ENCODE results near the gene AKIRIN2.

The AKIRIN2 gene

DNA sequence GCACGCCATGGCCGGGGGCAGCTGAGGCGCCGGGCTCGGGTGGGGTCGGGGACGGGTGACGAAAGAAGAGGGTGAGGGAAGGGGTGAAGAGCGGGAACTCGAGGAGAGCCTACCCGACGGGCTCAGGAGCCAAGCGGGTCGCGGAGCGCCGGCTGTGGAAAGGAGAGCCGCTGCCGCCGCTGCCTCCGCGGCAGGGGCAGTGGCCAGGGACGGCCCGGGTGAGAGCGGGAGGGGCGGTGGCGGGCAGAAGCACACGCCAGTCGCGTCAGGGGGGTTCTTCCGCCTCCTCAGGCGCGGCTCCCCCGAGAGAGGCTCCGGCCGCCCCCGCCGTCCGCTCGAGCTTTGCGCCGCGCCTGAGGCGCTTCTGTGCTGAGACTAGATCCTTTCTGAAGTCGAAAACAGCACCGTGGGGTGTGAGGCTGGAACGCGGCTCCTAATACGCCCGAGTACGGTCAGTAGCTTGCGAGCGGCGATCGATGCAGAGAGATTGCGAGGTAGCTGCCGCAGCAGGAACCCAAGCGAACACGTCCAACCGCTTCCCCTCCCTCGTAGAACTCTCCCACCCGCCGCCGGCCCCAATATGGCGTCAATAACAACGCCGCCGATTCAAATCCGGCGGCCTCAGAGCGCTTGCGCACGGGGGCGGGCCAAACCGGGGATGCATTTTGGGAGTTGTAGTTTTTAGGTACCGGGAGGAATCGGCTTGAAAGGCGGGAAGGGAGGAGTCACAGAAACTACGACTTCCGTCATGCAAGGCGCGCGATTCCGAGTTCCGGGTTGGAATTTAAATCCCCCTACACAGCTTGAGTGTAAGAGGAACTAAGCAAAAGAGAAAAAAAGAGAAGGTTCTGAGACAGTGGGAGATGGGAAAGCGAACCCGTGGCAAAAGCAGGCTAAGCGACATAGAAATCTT lies at the start of gene AKIRIN2:
Gene AKIRIN2 (minus strand): TSS at position 558 of the 913 bp plus-strand sequence. CDS start 549 bp downstream, at position 9.
- DNase-seq = peak; percentile 94

DNA sequence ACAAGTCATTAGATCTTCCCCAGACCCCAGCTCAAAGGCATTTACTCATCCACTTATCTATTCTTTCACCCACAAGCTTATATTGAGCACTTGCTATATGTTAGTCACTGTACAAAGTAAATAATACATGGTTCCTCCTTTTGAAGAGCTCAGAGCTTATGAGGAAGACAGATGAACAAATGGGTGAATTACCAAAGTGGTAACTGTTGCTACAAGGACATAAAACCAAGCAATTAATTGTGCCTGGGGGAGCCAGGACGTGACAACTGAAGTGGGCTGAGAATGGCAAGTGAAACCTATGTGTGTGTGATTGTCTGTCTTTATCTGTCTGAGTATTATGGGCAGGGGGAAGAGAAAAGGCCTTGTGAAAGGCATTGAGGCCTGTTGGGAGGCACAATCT lies 45.6 kb upstream of the AKIRIN2 start:
- DNase-seq = no peak

DNA sequence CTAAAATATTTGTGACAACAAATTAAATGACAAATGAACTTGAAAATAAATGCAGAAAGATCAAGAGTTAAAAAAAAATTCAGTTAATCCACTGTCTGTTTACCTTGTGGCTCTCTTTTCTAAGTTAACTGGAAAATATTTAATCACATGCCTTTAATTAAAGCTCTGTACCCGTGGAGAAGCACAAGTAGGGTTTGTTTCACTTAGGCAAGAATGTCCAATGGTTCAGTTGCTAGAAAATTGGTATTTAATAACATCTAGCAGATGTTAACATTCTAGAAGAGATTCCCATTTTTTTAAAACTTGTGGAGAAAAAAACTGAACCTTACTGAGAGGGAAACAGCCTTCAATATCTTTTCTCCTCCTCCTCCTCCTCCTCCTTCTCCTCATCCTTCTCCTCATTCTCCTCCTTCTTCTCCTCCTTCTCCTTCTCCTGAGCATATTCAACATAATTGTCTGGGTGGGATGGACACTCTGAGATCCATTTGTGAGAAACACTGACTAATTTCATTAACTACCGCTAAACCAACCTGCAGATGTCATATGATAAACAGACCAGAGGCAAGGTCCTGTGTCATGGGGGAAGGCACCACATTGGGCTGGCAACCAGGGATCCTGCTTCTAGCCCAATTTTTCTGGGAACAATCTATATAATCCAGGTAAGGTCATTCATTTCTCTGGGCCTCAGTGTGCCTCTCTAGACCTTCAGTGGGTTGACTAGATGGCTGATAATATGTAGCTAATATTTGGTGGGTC lies 44.1 kb upstream of the AKIRIN2 start:
- no peak for DNase-seq

DNA sequence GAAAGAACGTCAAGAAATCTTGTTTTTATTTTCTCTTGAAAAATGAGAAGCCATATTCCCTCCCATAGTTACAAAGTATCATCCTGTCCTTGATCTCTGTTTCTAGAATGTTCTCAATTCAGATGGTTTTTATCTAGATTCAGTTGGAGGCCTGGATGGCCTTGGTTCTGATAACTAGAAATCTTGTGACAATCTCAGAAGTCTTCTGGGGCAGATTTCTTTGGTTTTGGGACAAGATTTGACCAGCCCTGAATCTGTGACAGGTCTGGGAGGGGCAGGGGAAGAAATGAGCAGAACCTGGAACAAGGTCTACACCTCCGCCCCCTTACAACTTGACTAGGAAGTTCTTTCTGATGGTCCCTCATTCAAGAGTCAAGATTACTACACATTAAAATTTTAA lies 41.4 kb upstream of the AKIRIN2 start:
- no peak for DNase-seq

DNA sequence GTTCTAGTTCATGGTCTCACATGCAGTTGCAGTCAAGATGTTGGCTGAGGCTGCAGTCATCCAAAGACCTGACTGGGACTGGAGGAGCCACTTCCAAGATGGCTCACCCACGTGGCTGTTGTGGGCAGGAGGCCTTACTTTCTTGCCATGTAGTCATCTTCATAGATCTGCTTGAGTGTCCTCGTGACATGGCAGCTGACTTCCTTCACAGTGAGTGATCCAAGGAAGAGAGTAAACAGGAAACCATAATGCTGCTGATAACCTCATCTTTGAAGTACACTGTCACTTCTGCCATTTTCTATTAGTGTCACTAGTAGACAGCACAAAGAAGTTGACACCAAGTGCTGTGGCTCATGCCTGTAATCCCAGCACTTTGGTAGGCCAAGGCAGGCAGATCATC lies 40.1 kb upstream of the AKIRIN2 start:
- no peak for DNase-seq

DNA sequence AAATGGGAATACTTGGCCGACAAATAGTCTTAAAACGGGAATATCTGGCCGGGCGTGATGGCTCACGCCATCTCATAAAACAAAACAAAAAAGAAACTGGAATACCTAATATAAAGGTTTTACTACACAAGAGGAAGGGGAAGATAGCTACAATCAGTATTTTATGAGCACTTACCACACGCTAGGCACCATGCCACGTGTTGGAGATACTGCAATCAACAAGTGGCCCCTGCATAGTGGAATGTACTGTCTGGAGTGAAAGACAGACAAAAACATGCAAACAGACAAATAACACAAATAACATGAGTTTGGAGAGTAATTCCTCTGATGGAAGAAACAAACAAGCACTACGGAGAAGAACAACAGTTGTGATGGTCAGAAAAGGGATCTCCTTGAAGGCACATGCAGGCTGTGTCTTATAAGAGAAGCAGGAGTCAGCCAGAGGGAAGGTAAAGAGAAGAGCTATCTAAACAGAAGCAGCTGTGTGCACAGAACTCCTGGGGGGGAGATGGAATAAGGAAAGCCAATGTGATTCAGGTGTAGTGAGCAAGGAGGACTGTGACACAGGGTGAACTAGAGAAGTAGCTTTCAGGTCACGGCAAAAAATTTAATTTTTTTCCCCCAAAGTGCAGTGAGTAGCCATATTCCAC lies 39.1 kb upstream of the AKIRIN2 start:
- no peak for DNase-seq

DNA sequence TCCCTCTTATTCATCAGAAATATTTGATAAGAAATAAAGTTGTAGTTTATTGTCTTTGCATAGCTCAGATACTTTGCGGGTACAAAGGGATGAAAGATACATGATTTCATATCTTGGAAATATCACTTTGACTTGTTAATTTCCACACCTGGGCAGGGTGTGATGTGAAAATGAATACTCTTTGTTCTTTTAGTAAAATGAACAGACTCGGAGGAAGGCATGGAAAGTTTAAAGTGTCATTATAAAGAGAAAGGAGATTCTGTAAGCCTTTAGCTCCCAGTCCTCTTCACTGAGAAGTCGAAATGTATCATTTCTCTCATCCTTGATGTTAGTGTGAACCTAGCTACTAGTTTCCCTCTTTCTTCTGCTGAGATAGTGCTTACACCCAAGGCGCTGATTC lies 36.7 kb upstream of the AKIRIN2 start:
- no peak for DNase-seq

DNA sequence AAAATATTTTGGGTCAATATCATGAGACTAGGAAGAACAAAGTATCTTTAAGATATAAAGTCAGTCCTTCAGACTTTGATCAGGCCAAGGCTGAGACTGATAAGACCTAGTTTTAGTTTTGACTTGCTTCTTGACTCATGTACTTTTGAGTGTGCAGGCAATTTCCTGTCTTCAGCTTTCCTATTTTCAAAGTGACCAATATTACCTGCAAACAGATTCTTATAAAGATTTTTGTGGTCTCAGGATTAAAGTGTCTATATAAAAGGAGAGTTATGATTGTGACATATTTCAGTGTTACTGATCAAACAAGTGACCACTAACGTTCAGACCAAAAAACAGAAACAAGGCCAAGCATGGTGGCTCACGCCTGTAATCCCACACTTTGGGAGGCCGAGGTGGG lies 36.0 kb upstream of the AKIRIN2 start:
- DNase-seq = no peak

DNA sequence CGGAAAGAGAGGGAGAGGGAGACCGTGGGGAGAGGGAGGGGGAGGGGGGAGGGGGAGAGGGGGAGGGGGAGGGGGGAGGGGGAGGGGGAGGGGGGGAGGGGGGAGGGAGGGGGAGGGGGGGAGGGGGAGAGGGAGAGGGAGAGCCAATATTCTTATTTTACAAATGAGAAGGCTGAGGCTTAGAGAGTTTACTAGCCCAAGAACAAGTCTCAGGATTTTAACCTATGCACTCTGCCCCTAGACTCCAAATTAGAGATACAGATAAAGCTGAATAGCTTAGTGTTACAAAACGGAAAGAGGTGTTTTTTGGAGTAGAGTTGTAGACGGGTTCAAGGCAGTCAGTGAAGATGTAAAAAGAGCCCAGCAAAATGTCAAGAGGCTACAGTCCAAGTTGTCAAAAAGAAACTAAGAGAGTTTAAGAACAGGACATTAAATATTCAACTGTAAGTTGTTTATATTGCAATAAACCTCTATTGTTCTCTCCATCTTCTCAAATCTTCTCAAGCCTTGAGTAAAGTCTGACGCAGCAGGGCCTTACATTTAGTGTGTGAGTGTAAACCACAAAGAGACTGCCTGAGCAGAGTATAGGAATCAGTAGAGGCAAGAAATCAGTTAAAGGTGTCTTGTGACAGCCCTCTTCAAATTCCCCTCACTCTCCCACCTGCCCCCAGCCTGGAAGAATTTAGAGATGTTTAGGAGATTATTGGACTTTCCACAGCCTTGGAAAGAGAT lies 34.9 kb upstream of the AKIRIN2 start:
- DNase-seq = no peak

DNA sequence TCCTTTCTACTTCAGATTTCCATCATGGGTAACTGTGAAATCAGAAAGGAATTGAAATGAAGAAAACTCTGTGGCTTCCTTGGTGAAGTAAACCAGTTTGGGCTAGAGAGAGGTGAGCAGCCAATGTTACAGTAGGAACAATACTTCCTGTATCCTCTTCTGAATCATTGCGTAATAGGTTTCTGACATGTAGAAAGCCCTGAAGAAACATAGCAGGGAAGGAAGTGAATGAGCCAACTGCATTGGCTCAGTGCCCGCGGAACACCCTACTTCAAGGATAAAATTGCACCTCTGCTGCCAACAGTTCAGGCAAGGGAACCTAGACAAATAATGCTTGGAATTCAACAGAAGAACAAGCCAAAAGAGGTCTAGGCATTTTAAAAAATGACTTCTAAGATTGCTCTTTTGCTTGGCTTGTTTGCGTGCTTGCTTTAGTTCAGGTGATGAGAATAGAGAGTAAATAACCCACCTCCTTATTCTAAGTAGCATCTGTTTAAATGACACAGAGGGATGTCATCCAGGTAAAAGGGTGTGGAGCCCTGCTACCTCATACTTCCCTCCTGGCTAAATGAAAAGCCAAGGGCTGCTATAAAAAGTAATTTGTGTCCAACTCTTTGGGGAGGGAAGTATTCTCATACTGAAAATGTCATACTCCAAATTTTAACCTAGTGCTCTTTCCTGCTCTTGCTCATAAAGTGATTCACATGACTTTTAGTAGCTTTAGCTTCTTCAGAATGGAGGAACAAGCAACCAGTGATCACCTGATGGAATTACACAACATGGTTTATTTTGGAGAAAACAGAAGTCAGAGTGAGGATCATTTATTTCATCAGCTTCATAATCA lies 30.0 kb upstream of the AKIRIN2 start:
- DNase-seq = no peak

DNA sequence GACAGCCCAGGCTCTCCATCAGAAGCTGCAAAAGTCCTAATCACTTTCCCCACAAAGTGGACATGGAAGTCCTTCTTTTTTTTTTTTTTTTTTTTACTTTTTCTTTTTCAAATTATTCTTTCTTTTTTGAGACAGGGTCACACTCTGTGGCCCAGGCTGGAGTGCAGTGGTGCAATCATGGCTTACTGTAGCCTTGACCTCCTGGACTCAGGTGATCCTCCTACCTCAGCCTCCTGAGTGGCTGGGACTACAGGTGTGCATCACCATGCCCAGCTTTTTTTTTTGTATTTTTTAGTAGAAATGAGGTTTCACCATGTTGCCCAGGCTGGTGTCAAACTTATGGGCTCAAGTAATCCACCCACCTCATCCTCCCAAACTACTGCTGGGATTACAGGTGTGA lies 29.0 kb upstream of the AKIRIN2 start:
- no peak for DNase-seq

DNA sequence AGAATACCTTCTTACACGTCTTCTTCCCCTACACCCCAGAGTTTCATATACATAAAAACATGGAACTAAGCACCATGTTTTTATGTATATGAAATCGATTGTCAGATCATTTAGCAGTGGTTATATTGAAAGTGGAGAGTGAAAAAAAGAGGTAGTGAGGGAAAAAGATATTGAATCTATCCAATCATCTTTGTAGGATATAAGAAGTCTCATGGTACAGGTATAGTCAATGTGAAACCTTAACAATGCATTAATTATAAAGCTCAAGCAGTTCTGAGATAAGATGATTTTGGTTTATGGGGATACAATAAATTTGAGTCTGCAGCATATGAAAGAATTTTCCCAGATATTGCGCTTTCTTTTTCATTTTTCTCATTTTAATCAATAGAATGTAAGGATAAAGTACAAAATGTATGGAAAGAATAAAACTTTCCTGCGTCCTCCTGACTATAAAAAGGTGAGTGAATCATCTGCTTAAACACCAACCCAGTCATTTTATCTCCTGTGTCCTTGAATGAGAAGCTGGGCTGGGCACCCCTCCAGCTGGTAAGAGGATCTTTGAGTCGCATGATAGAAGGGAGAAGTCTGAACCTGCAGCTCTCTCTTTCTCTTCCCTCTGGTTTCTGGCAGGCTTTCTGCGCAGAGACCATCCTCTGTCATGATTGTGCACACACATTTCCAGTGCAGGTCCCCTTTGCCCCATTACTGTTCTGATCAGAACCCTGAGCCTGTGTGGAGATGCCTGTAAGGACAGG lies 28.1 kb upstream of the AKIRIN2 start:
- DNase-seq = no peak

DNA sequence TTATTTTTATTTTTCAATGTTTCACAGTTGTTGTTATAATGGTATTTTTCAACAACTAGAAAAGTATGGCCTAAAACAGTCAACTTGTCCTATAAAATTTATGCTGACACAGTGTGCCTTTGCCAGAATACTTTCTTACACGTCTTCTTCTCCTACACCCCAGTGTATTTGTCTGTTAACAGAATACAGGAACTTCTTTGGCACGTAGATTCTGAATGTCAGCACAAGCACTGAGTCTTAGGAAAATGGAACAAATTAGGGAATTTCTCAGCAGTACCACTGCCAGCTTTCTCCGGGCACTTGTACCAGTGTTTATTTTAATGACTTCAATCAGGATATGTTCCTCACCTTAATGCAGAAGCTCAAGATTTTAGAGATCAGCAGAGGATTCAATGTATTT lies 26.7 kb upstream of the AKIRIN2 start:
- no peak for DNase-seq

DNA sequence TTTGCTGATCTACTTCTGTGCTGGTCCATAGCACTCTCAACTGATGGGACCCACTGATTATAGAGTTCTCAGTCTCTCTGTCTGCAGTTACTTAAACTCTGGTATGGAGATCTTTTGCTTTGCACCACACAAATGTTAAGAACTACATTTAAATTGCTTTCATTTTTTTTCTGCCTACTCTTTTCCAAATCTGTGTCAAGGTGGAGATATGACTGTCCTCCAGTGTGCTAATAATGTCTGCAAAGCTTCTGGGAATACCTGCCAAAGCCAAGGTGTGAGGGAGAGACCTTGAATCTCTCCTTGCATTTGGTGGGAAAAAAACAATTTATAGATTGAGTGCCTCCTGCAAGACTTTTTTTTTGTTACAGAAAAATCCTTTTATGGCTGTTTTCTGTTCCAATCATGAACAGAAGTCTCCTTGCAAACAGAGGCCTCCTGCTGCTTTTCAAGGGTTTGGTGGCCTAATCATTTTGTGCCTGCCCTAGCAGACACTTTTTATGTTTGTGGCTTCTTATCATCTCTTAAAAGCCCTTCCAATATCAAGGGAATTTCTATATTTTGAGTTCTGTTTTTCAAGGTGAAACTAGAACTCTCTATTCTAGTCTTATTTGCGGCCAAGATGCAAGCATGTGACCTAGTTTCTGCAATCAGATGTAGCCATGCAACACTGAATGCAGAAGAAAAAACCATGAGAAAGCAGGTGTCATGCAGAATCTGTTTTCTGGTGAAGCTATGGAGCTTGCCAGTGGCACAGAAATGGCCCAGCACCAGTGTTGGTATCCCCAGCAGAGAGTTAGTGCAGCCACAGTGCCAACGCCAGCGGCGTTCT lies 23.2 kb upstream of the AKIRIN2 start:
- DNase-seq = no peak

DNA sequence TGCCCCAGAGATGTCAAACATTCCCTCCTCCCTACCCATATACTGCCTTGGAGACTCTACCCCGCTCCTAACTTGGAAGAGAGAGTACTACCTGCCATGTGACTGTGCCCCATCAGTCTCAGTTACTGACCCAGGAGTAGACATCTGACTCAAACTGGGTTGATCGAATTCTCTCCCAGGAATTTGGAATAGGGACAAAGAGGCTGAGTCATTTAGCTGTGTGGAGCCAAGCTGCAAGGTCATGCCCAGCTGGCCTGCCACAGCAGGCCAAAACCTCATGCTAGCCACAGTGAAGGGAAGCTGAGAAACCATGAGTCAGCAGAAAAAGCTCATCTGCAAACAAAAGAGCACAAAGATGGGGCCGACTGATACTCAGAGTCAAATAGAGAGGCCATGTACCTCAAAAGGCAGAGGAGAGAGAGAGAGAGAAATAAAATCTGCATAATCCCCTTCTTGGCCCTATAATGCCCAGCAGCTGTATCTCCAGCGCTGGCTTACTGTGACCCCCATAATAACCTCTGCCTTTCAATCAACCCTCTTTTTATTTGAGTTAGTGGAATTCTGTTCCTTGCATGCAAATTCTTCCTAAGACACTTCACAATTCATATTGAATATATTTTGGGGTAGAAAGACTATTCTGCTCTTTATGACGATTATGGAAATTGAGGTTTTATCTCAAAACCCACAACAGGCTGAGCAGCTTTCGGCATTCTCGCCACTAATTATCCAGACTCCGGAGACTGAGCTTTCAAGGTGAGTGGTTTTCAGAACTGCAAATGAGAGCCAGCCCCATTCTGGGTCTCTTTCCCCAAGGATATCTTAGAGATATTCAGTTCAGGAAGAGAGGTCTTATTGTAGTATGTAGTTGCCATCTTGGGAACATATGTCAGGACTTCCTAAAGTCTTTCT lies 21.4 kb upstream of the AKIRIN2 start:
- DNase-seq = peak; percentile 51

DNA sequence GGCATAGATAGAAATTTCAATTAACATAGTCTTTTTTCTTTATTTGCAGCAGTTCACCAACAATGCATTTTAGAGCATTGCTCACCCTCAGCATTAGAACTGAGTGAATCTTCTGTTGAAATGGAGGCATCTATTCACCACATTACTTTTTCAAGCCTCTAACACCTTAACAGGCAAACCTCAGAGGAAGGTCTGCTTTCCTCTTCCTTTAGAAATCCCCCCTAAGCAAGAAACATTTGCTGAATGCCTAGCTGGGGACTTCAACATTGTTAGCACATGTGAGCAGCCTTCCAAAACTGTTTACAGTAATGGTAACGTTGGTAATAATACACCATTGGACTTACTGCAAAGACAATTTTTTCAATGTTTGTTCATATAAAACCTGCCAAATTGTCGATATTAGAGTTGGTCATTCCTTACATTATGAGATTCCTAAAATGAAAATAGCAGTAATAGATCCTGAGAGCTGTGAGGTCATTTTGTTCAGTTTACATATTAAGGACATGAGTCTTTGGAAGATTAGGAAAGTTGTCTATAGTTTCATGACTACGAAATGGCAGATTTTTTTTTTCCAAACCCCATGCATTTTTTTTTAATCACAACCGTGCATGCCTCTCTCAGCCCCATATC lies 20.6 kb upstream of the AKIRIN2 start:
- DNase-seq = no peak

DNA sequence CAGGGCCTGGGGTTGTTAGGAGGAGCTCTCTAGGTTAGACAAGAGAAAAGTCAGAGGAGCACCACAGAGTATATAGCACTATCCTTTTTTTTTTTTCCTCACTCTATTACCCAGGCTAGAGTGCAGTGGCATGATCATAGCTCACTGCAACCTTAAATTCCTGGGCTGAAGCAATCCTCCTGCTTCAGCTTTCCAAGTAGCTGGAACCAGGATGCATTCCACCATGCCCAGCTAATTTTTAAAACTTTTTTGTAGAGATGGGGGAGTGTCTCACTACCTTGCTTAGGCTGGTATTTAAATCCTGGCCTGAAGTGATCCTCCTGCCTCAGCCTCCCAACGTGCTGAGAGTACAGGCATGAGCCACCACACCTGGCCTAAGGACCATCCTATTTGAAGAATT lies 19.3 kb upstream of the AKIRIN2 start:
- DNase-seq = no peak

DNA sequence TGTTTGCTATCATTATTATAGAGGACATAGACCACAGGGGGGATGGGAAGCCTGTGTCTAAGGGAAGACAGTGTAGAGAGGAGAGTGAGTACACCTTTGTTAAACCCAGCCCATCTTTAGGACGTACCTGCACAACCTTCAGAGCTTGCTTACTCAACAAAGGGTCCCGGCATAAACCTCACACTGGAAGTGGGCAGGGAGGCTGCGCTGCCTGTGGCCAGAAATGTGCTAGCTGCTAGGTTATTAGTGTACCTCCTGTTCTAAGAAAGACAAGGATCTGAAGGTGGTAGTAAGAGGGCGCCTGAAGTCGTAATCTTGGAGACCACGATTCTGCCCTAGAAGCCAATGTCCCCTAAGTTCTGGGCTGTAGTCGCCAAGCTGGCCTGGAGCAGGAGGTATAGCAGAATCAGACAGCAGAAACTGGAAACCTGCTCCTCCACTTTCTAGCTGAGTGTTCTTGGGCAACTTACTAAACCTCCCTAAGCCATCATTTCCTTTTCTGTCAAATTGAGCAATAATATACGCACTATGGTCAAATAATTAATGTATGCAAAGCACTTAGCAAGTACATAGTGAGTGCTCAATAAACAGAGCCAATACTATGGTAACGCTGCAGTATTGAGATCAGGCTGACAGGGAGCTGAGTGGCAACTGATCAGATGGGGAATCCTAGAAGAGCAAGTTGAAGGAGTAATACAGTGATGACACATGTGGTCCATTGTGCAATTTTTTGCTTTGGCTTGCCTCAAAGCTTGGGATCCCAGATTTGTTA lies 16.8 kb upstream of the AKIRIN2 start:
- DNase-seq = peak; percentile 57
